ENCODE data around the gene TIMP3. TPM values are rescaled to one million over a fixed set of nuclear protein-coding genes. Genes with fewer than 3 reads are reported as not detected.

The TIMP3 gene
- total and polyA plus RNA-seq, 2 donors (not counting 1 experiment from before 2014, with no cell fraction given), result not detected

- Histone ChIP-seq H2AFZ (ENCODE audit: insufficient read depth, low read depth, low read length, poor library complexity, severe bottlenecking) (no peak overlapping the region), H3K4me1 (ENCODE audit: control insufficient read depth in 2 of 2, insufficient read depth in 2 of 2, low read length in 2 of 2) (peaks cover 0 to under 1% of the 10 kb centered on the region in 2 donors), H4K20me1 (ENCODE audit: control insufficient read depth, insufficient read depth, low read length, poor library complexity, severe bottlenecking) (no peaks in the 10 kb centered on the region), H3K79me2 (ENCODE audit: control insufficient read depth, insufficient read depth, low read length) (no peaks in the 10 kb centered on the region), H3K36me3 (replicated peaks in 1 of 2; ENCODE audit: control extremely low read depth in 1 of 2, control insufficient read depth in 1 of 2, extremely low read depth in 1 of 2, insufficient read depth in 2 of 2, low read length in 1 of 2) (no peaks in the 10 kb centered on the region), H3K27ac (ENCODE audit: low read length in 2 of 2) (no peak overlapping the region), H3K9ac (ENCODE audit: low read length) (no peak overlapping the region), H3K27me3 (replicated peaks in 1 of 4; ENCODE audit: control extremely low read depth in 1 of 4, control insufficient read depth in 3 of 4, insufficient read depth in 4 of 4, low read length in 3 of 4) (no peaks in the 10 kb centered on the region), H3K4me3 (ENCODE audit: control extremely low read depth in 1 of 5, extremely low read depth in 1 of 5, insufficient read depth in 1 of 5, low read depth in 2 of 5, low read length in 4 of 5) (no peak overlapping the region), H3K4me2 (replicated peaks; ENCODE audit: low read depth, low read length, poor library complexity, severe bottlenecking) (no peak overlapping the region), H3K9me3 (ENCODE audit: control extremely low read depth in 1 of 3, control insufficient read depth in 2 of 3, insufficient read depth in 1 of 3, low read length in 2 of 3) (no peaks in the 10 kb centered on the region)
- TF ChIP-seq EZH2 (IDR thresholded peaks at IDR 0.05; ENCODE audit: borderline replicate concordance, insufficient read depth, low read depth, low read length, poor library complexity, severe bottlenecking), result no peak
- TF ChIP-seq, protein P1, sequence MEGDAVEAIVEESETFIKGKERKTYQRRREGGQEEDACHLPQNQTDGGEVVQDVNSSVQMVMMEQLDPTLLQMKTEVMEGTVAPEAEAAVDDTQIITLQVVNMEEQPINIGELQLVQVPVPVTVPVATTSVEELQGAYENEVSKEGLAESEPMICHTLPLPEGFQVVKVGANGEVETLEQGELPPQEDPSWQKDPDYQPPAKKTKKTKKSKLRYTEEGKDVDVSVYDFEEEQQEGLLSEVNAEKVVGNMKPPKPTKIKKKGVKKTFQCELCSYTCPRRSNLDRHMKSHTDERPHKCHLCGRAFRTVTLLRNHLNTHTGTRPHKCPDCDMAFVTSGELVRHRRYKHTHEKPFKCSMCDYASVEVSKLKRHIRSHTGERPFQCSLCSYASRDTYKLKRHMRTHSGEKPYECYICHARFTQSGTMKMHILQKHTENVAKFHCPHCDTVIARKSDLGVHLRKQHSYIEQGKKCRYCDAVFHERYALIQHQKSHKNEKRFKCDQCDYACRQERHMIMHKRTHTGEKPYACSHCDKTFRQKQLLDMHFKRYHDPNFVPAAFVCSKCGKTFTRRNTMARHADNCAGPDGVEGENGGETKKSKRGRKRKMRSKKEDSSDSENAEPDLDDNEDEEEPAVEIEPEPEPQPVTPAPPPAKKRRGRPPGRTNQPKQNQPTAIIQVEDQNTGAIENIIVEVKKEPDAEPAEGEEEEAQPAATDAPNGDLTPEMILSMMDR (IDR thresholded peaks at IDR 0.05), result no peak
- Mint-ChIP-seq H3K27me3 (peaks cover 10% of the 10 kb centered on the region), H3K9me3 (ENCODE audit: insufficient read depth) (no peaks in the 10 kb centered on the region), H3K4me1 (peaks cover 2% of the 10 kb centered on the region), H3K27ac (no peak overlapping the region), H3K4me3 (no peak overlapping the region)
- ChIA-PET CTCF (no interaction called here), POLR2A (no interaction called here)
- intact Hi-C loops (cut with micrococcal nuclease), result no loop called here
- no peak for DNase-seq
- WGBS (ENCODE audit: insufficient coverage), result 92% methylated on average over 3 of the region's 3 CpGs
- ATAC-seq (ENCODE audit: low read depth), result no peak
Observed at GRCh38 chr22:32858121-32858703, 56.7 kb downstream of the TIMP3 start.

- no peak overlapping the region for H3K4me2 ChIP-seq (replicated peaks; ENCODE audit: low read depth, low read length, poor library complexity, severe bottlenecking)
- intact Hi-C loops (cut with micrococcal nuclease), result no loop called here
- no peak for TF ChIP-seq EZH2 (IDR thresholded peaks at IDR 0.05; ENCODE audit: borderline replicate concordance, insufficient read depth, low read depth, low read length, poor library complexity, severe bottlenecking)
- TF ChIP-seq, protein P1 (IDR thresholded peaks at IDR 0.05), result no peak
- H2AFZ ChIP-seq (ENCODE audit: insufficient read depth, low read depth, low read length, poor library complexity, severe bottlenecking), result no peak overlapping the region
- H4K20me1 ChIP-seq (ENCODE audit: control insufficient read depth, insufficient read depth, low read length, poor library complexity, severe bottlenecking), result no peaks in the 10 kb centered on the region
- no peaks in the 10 kb centered on the region for H3K9me3 Mint-ChIP-seq (ENCODE audit: insufficient read depth)
- no peaks in the 10 kb centered on the region for H3K27me3 ChIP-seq (replicated peaks in 1 of 4; ENCODE audit: control extremely low read depth in 1 of 4, control insufficient read depth in 3 of 4, insufficient read depth in 4 of 4, low read length in 3 of 4)
- ATAC-seq (ENCODE audit: low read depth) (no peak), DNase-seq (no peak)
- no peaks in the 10 kb centered on the region for H3K4me1 ChIP-seq (ENCODE audit: control insufficient read depth in 2 of 2, insufficient read depth in 2 of 2, low read length in 2 of 2)
- H3K27me3 Mint-ChIP-seq, result peaks cover 10% of the 10 kb centered on the region
- no peak overlapping the region for H3K4me3 ChIP-seq (ENCODE audit: control extremely low read depth in 1 of 5, extremely low read depth in 1 of 5, insufficient read depth in 1 of 5, low read depth in 2 of 5, low read length in 4 of 5)
- H3K4me3 Mint-ChIP-seq, result no peak overlapping the region
- no peaks in the 10 kb centered on the region for H3K4me1 Mint-ChIP-seq
- no peak overlapping the region for H3K27ac ChIP-seq (ENCODE audit: low read length in 2 of 2)
- WGBS (ENCODE audit: insufficient coverage), result 97% methylated on average over 9 of the region's 9 CpGs
- H3K9ac ChIP-seq (ENCODE audit: low read length), result no peak overlapping the region
- POLR2A ChIA-PET, result no interaction called here
- CTCF ChIA-PET, result no interaction called here
- H3K36me3 ChIP-seq (replicated peaks in 1 of 2; ENCODE audit: control extremely low read depth in 1 of 2, control insufficient read depth in 1 of 2, extremely low read depth in 1 of 2, insufficient read depth in 2 of 2, low read length in 1 of 2), result no peaks in the 10 kb centered on the region
- H3K79me2 ChIP-seq (ENCODE audit: control insufficient read depth, insufficient read depth, low read length), result no peaks in the 10 kb centered on the region
- H3K9me3 ChIP-seq (ENCODE audit: control extremely low read depth in 1 of 3, control insufficient read depth in 2 of 3, insufficient read depth in 1 of 3, low read length in 2 of 3), result no peaks in the 10 kb centered on the region
- H3K27ac Mint-ChIP-seq, result no peak overlapping the region
Observed at GRCh38 chr22:32858957-32859356, 57.5 kb downstream of the TIMP3 start.

All from B cell (primary cell).